WTC11 (cell line): ENCODE results near the gene MBNL1. TPM values are rescaled to one million over a fixed set of nuclear protein-coding genes. Genes with fewer than 3 reads are reported as not detected.

ENCODE experiments used
- ATAC-seq: fragments of 200-7000 bp; cut with Tn5 transposase; 2 replicates; pipeline ENCODE4 v1.10.0; 2021; ENCODE audit warnings: mild to moderate bottlenecking, moderate library complexity
- CTCF ChIA-PET: fragments of 300-600 bp; sonication (Branson Sonifier 250); formaldehyde crosslinking; loops from one replicate; lab custom pipeline; 2021; ENCODE audit warnings: antibody characterized with exemption; lab: Charles Lee
- POLR2A ChIA-PET: fragments of 350-600 bp; sonication (Branson Sonifier 250); formaldehyde crosslinking; loops from one replicate; lab custom pipeline; 2021; ENCODE audit warnings: antibody characterized with exemption; lab: Charles Lee
- DNase-seq: peaks from one replicate; pipeline ENCODE4 v3.0.0; 2021; ENCODE audit warnings: low spot score
- H3K27ac Mint-ChIP-seq: 2 replicates; pipeline ENCODE4 v1.8.0; 2021; ENCODE audit warnings: mixed read lengths
- H3K27me3 Mint-ChIP-seq: 2 replicates; pipeline ENCODE4 v1.8.0; 2021; ENCODE audit warnings: low read depth, mild to moderate bottlenecking, moderate library complexity, mixed read lengths
- H3K36me3 Mint-ChIP-seq: 2 replicates; pipeline ENCODE4 v1.8.0; 2021; ENCODE audit warnings: mixed read lengths
- H3K4me1 Mint-ChIP-seq: 2 replicates; pipeline ENCODE4 v1.8.0; 2022; ENCODE audit warnings: mixed read lengths
- H3K4me3 Mint-ChIP-seq: 2 replicates; pipeline ENCODE4 v1.8.0; 2021; ENCODE audit warnings: mild to moderate bottlenecking, moderate library complexity, mixed read lengths
- H3K9me3 Mint-ChIP-seq: 2 replicates; pipeline ENCODE4 v1.8.0; 2021; ENCODE audit warnings: mixed read lengths
- CTCF ChIP-seq: fragments of 200-600 bp; IDR thresholded peaks from 2 replicates; pipeline ENCODE4 v1.8.0; 2022; ENCODE audit warnings: antibody characterized with exemption
- FOXJ3 ChIP-seq: sonication (generic); formaldehyde crosslinking; IDR thresholded peaks from 2 replicates; pipeline ENCODE4 v1.9.0; 2021; ENCODE audit warnings: missing genetic modification reagents, mild to moderate bottlenecking, borderline replicate concordance
- FOXP4 ChIP-seq: sonication (generic); formaldehyde crosslinking; IDR thresholded peaks from 2 replicates; pipeline ENCODE4 v1.8.0; 2022; ENCODE audit warnings: mild to moderate bottlenecking, missing genetic modification reagents
- GTF2I ChIP-seq: fragments of 250-450 bp; sonication (Bioruptor Pico); conservative IDR thresholded peaks from 2 replicates; pipeline ENCODE4 v1.4.0; 2021; ENCODE audit warnings: mild to moderate bottlenecking
- JAZF1 ChIP-seq: fragments of 250-450 bp; sonication (Bioruptor Pico); IDR thresholded peaks from 2 replicates; pipeline ENCODE4 v1.9.0; 2021; ENCODE audit warnings: moderate library complexity, mild to moderate bottlenecking, inconsistent platforms
- KAT7 ChIP-seq: sonication (generic); formaldehyde crosslinking; IDR thresholded peaks from 2 replicates; pipeline ENCODE4 v1.8.1; 2023; ENCODE audit warnings: missing genetic modification reagents, mild to moderate bottlenecking, borderline replicate concordance
- RORB ChIP-seq: fragments of 250-450 bp; sonication (Bioruptor Pico); IDR thresholded peaks from 2 replicates; pipeline ENCODE4 v1.9.0; 2021; ENCODE audit warnings: mild to moderate bottlenecking
- SOX15 ChIP-seq: fragments of 250-450 bp; sonication (Bioruptor Pico); IDR thresholded peaks from 2 replicates; pipeline ENCODE4 v1.9.0; 2021; ENCODE audit warnings: mild to moderate bottlenecking
- ZNF121 ChIP-seq: sonication (generic); formaldehyde crosslinking; IDR thresholded peaks from 2 replicates; pipeline ENCODE4 v1.8.0; 2023; ENCODE audit warnings: missing genetic modification reagents
- total RNA-seq: library from RNA; stranded (reverse); gene quantifications from 3 replicates; pipeline ENCODE4 v1.2.3, GENCODE V29; 2021
- TF ChIP-seq, protein P1 (sequence below): sonication (generic); formaldehyde crosslinking; IDR thresholded peaks from 2 replicates; pipeline ENCODE4 v1.8.0; 2023; ENCODE audit warnings: mild to moderate bottlenecking, missing genetic modification reagents
- TF ChIP-seq, protein P2 (sequence below): fragments of 250-450 bp; sonication (Bioruptor Pico); IDR thresholded peaks from 2 replicates; pipeline ENCODE4 v1.9.0; 2021; ENCODE audit warnings: moderate library complexity, mild to moderate bottlenecking, inconsistent platforms, borderline replicate concordance
- TF ChIP-seq, protein P3 (sequence below): sonication (generic); formaldehyde crosslinking; IDR thresholded peaks from 2 replicates; pipeline ENCODE4 v1.8.0; 2023; ENCODE audit warnings: missing genetic modification reagents, mild to moderate bottlenecking, borderline replicate concordance

MBNL1 gene
- total RNA-seq, 1 experiment from 2014 or later: 20.4 TPM

DNA sequence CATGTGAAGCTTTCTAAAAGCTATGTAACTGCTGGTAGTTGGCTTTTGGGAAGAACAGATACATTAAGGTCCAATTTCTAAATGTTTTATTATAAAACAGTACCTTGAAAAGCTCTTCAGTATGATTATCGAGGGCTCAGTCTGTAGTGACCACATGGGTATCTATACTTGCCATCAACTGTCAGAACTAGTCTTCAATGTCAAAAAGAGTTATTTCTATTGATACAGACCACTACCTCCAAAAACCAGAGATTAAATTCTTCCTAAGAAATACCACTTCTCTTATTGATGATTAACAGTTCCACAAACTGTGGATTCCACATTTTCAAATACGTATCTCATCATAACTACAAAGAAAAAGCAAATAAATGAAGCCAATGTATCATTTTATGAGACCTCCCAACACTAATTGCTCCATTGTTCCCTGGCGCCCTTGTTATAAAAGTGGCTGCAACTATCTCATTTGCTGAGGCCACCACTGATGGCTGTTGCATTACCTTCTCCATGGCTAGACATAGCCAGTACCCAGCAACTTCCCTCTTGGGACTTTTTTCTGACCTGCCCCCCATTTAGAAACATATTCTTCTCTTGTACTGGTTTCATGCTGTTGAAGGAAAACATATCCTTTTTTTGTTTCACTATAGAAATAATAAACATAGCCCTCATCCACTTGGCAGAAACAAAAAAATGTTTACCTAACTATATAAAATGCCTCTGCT is 33.9 kb upstream of the MBNL1 start:
- peaks cover 9% of the 10 kb centered on the region; the same call in 1 of the 2 replicates for H3K9me3 Mint-ChIP-seq
- H3K27ac Mint-ChIP-seq: no peak overlapping the region
- no peaks in the 10 kb centered on the region for H3K4me1 Mint-ChIP-seq
- H3K4me3 Mint-ChIP-seq: no peak overlapping the region
- DNase-seq (no peak), ATAC-seq (no peak)
- no peaks in the 10 kb centered on the region for H3K27me3 Mint-ChIP-seq
- no peak for TF ChIP-seq SOX15
- TF ChIP-seq, protein P1, sequence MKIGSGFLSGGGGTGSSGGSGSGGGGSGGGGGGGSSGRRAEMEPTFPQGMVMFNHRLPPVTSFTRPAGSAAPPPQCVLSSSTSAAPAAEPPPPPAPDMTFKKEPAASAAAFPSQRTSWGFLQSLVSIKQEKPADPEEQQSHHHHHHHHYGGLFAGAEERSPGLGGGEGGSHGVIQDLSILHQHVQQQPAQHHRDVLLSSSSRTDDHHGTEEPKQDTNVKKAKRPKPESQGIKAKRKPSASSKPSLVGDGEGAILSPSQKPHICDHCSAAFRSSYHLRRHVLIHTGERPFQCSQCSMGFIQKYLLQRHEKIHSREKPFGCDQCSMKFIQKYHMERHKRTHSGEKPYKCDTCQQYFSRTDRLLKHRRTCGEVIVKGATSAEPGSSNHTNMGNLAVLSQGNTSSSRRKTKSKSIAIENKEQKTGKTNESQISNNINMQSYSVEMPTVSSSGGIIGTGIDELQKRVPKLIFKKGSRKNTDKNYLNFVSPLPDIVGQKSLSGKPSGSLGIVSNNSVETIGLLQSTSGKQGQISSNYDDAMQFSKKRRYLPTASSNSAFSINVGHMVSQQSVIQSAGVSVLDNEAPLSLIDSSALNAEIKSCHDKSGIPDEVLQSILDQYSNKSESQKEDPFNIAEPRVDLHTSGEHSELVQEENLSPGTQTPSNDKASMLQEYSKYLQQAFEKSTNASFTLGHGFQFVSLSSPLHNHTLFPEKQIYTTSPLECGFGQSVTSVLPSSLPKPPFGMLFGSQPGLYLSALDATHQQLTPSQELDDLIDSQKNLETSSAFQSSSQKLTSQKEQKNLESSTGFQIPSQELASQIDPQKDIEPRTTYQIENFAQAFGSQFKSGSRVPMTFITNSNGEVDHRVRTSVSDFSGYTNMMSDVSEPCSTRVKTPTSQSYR (CRISPR knock-in tag): no peak
- TF ChIP-seq GTF2I (CRISPR knock-in tag): no peak
- TF ChIP-seq, protein P2, sequence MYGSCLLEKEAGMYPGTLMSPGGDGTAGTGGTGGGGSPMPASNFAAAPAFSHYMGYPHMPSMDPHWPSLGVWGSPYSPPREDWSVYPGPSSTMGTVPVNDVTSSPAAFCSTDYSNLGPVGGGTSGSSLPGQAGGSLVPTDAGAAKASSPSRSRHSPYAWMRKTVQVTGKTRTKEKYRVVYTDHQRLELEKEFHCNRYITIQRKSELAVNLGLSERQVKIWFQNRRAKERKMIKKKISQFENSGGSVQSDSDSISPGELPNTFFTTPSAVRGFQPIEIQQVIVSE (CRISPR knock-in tag): no peak
- no peak for TF ChIP-seq RORB (CRISPR knock-in tag)
- no peak for TF ChIP-seq JAZF1 (CRISPR knock-in tag)
- no peak for TF ChIP-seq FOXP4 (CRISPR knock-in tag)
- ChIA-PET POLR2A (no interaction called here), CTCF (no interaction called here)
- H3K36me3 Mint-ChIP-seq: no peaks in the 10 kb centered on the region

GRCh38 chr3:152235709-152236298 is 32.9 kb upstream of the MBNL1 start:
- Mint-ChIP-seq H3K4me1 (0 out of 2 replicates have a peak, but pooled peaks cover 3% of the 10 kb centered on the region), H3K36me3 (no peaks in the 10 kb centered on the region), H3K27ac (peak overlapping the region; percentile 54; the same call in 1 of the 2 replicates), H3K27me3 (no peaks in the 10 kb centered on the region), H3K4me3 (no peak overlapping the region), H3K9me3 (peaks cover 9% of the 10 kb centered on the region; the same call in 1 of the 2 replicates)
- TF ChIP-seq KAT7 (no peak), ZNF121 (CRISPR knock-in tag) (no peak), CTCF (no peak), FOXJ3 (no peak)
- TF ChIP-seq, protein P3, sequence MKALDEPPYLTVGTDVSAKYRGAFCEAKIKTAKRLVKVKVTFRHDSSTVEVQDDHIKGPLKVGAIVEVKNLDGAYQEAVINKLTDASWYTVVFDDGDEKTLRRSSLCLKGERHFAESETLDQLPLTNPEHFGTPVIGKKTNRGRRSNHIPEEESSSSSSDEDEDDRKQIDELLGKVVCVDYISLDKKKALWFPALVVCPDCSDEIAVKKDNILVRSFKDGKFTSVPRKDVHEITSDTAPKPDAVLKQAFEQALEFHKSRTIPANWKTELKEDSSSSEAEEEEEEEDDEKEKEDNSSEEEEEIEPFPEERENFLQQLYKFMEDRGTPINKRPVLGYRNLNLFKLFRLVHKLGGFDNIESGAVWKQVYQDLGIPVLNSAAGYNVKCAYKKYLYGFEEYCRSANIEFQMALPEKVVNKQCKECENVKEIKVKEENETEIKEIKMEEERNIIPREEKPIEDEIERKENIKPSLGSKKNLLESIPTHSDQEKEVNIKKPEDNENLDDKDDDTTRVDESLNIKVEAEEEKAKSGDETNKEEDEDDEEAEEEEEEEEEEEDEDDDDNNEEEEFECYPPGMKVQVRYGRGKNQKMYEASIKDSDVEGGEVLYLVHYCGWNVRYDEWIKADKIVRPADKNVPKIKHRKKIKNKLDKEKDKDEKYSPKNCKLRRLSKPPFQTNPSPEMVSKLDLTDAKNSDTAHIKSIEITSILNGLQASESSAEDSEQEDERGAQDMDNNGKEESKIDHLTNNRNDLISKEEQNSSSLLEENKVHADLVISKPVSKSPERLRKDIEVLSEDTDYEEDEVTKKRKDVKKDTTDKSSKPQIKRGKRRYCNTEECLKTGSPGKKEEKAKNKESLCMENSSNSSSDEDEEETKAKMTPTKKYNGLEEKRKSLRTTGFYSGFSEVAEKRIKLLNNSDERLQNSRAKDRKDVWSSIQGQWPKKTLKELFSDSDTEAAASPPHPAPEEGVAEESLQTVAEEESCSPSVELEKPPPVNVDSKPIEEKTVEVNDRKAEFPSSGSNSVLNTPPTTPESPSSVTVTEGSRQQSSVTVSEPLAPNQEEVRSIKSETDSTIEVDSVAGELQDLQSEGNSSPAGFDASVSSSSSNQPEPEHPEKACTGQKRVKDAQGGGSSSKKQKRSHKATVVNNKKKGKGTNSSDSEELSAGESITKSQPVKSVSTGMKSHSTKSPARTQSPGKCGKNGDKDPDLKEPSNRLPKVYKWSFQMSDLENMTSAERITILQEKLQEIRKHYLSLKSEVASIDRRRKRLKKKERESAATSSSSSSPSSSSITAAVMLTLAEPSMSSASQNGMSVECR (CRISPR knock-in tag): no peak
- ATAC-seq: no peak
- no peak for DNase-seq
- ChIA-PET POLR2A (no interaction called here), CTCF (no interaction called here)
